Measurements from ENCODE around the gene ACOT11.

Gene ACOT11

GRCh38 chr1:54594463-54594862, 46.4 kb downstream of the ACOT11 start:
- CTCF ChIA-PET = interaction anchor here (0.8 kb wide), 1 partner anchor 9 kb away, joined by 3 read pairs; no protein-coding TSS in a partner anchor
- POLR2A ChIA-PET = no interaction called here

GRCh38 chr1:54595956-54596498, 48.0 kb downstream of the ACOT11 start:
- TF ChIP-seq CTCF (IDR thresholded peaks at IDR 0.05; ENCODE audit: control extremely low read depth, extremely low read depth, low read depth, missing control alignments) = no peak
- DNase-seq (ENCODE audit: extremely low spot score) = no peak
- POLR2A ChIA-PET = no interaction called here
- CTCF ChIA-PET = no interaction called here

More at GRCh38 chr1:54594463-54594862, 46.4 kb downstream of the ACOT11 start:
- DNase-seq (ENCODE audit: extremely low spot score) = no peak
- TF ChIP-seq CTCF (IDR thresholded peaks at IDR 0.05; ENCODE audit: control extremely low read depth, extremely low read depth, low read depth, missing control alignments) = no peak

GRCh38 chr1:54596756-54597155, 48.7 kb downstream of the ACOT11 start:
- ChIA-PET POLR2A (no interaction called here), CTCF (no interaction called here)
- TF ChIP-seq CTCF (IDR thresholded peaks at IDR 0.05; ENCODE audit: control extremely low read depth, extremely low read depth, low read depth, missing control alignments) = no peak
- DNase-seq (ENCODE audit: extremely low spot score) = no peak

- ChIA-PET CTCF (no interaction called here), POLR2A (no interaction called here)
- no peak for DNase-seq (ENCODE audit: extremely low spot score)
- TF ChIP-seq CTCF (IDR thresholded peaks at IDR 0.05; ENCODE audit: control extremely low read depth, extremely low read depth, low read depth, missing control alignments) = no peak
These were observed 49.5 kb downstream of the ACOT11 start for GRCh38 chr1:54597455-54598030.

GRCh38 chr1:54599211-54599823, 51.3 kb downstream of the ACOT11 start:
- TF ChIP-seq CTCF (IDR thresholded peaks at IDR 0.05; ENCODE audit: control extremely low read depth, extremely low read depth, low read depth, missing control alignments) = no peak
- ChIA-PET CTCF (interaction anchor here (0.7 to 1.0 kb wide), 2 partner anchors 10 to 19 kb away, joined by 3 read pairs; no protein-coding TSS in a partner anchor), POLR2A (no interaction called here)
- DNase-seq (ENCODE audit: extremely low spot score) = no peak

- no peak for DNase-seq (ENCODE audit: extremely low spot score)
- POLR2A ChIA-PET = no interaction called here
These were observed 53.1 kb downstream of the ACOT11 start for GRCh38 chr1:54600947-54601721.

More at GRCh38 chr1:54600947-54601721, 53.1 kb downstream of the ACOT11 start:
- TF ChIP-seq CTCF (IDR thresholded peaks at IDR 0.05; ENCODE audit: control extremely low read depth, extremely low read depth, low read depth, missing control alignments) = no peak
- CTCF ChIA-PET = no interaction called here
